GM23248 (cell line): ENCODE results near the gene SELENOF.

Source experiments
- EZH2 ChIP-seq: fragments of 200-600 bp; sonication (generic); IDR thresholded peaks from 2 replicates; pipeline ENCODE4 v1.6.1; 2018; ENCODE audit warnings: antibody characterized with exemption, mild to moderate bottlenecking; ENCODE audit not compliant: insufficient read depth, poor library complexity, severe bottlenecking
- EZH2phosphoT487 ChIP-seq: fragments of 200-600 bp; sonication (generic); IDR thresholded peaks from 2 replicates; pipeline ENCODE4 v1.6.1; 2018; ENCODE audit warnings: antibody characterized with exemption, moderate library complexity, mild to moderate bottlenecking, low read depth; ENCODE audit not compliant: insufficient read depth

DNA sequence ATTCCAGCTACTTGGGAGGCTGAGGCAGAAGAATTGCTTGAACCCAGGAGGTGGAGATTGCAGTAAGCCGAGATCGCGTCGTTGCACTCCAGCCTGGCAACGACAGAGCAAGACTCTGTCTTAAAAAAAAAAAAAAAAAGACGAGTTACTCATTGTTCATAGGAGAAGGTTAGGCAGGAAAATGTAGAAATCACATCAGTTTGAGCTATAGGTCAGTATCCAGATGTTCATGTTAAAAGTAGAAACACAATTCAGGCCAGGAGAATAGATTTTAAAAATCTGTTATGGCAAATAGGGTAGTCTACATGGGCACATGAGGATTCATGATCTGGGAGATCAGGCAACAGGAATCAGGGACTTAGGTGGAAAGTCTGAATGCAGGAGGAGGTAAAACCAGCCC lies 57.7 kb downstream of the SELENOF start:
- TF ChIP-seq EZH2 (no peak), EZH2phosphoT487 (no peak)
